H1 (cell line): Measurements from ENCODE around the gene MAB21L3. TPM values are rescaled to one million over a fixed set of nuclear protein-coding genes. Genes with fewer than 3 reads are reported as not detected.

ENCODE experiments used
- CTCF ChIA-PET: fragments of 300-600 bp; sonication (Branson Sonifier 250); formaldehyde crosslinking; loops from one replicate; lab custom pipeline; 2021; ENCODE audit not compliant: partially characterized antibody; lab: Charles Lee
- POLR2A ChIA-PET: fragments of 300-600 bp; sonication (Branson Sonifier 250); formaldehyde crosslinking; loops from one replicate; lab custom pipeline; 2021; ENCODE audit warnings: inconsistent platforms; ENCODE audit not compliant: partially characterized antibody; lab: Charles Lee
- DNase-seq, 2 experiments: peaks; one replicate each; pipeline versions ENCODE4 v3.0.0 to v3.0.0-alpha.2; 2010 to 2022; ENCODE audit warnings: low spot score in 2 of 2, low read depth in 1 of 2, mixed read lengths in 1 of 2
- FAIRE-seq: peaks from 2 replicates; lab custom pipeline; 2011; peaks lifted over from hg19 to GRCh38; lab: Jason Lieb, UNC
- H2AFZ ChIP-seq: 2 replicates; pipeline ENCODE4 v1.8.1; 2012; ENCODE audit warnings: low read length, inconsistent platforms
- H2AK5ac ChIP-seq: 2 replicates; pipeline ENCODE4 v1.6.1; 2013; ENCODE audit warnings: low read depth, low read length
- H2BK120ac ChIP-seq: replicated peaks from 2 replicates; pipeline ENCODE3; 2013; ENCODE audit warnings: low read depth, low read length, inconsistent platforms
- H2BK12ac ChIP-seq: 2 replicates; pipeline ENCODE4 v1.6.1; 2013; ENCODE audit warnings: low read depth, low read length
- H2BK15ac ChIP-seq: 2 replicates; pipeline ENCODE4 v1.6.1; 2013; ENCODE audit warnings: low read length
- H2BK20ac ChIP-seq: 2 replicates; pipeline ENCODE4 v1.6.1; 2013; ENCODE audit warnings: low read length
- H2BK5ac ChIP-seq: 2 replicates; pipeline ENCODE4 v1.6.1; 2013; ENCODE audit warnings: low read depth, low read length
- H3K14ac ChIP-seq: 2 replicates; pipeline ENCODE4 v1.6.1; 2013; ENCODE audit warnings: inconsistent platforms; ENCODE audit not compliant: insufficient read length
- H3K18ac ChIP-seq: 2 replicates; pipeline ENCODE4 v1.6.1; 2013; ENCODE audit warnings: low read length; ENCODE audit errors: extremely low read depth
- H3K23ac ChIP-seq: 2 replicates; pipeline ENCODE4 v1.6.1; 2013; ENCODE audit warnings: inconsistent platforms; ENCODE audit not compliant: insufficient read length
- H3K23me2 ChIP-seq: 2 replicates; pipeline ENCODE4 v1.6.1; 2013; ENCODE audit warnings: low read depth, low read length
- H3K27ac ChIP-seq: 2 replicates; pipeline ENCODE4 v1.6.1; 2011; ENCODE audit warnings: low read depth, low read length, inconsistent platforms
- H3K27me3 ChIP-seq, 4 experiments: replicated peaks in 1 of 4; 1 replicate in 1 of 4; 2 replicates in 3 of 4; pipeline versions ENCODE4 v1.6.1 to v1.8.1; 2011 to 2013; ENCODE audit warnings: low read length in 3 of 4, mild to moderate bottlenecking in 3 of 4, inconsistent platforms in 2 of 4, mixed read lengths in 2 of 4, moderate library complexity in 1 of 4; ENCODE audit not compliant: control insufficient read depth in 3 of 4, insufficient read depth in 3 of 4; ENCODE audit errors: extremely low read depth in 1 of 4
- H3K36me3 ChIP-seq, 4 experiments: 2 replicates each; pipeline versions ENCODE4 v1.6.1 to v1.8.1; 2011 to 2013; ENCODE audit warnings: mild to moderate bottlenecking in 4 of 4, low read length in 3 of 4, moderate library complexity in 2 of 4, control low read depth in 1 of 4, inconsistent platforms in 1 of 4; ENCODE audit not compliant: insufficient read depth in 4 of 4, control insufficient read depth in 2 of 4
- H3K4ac ChIP-seq: replicated peaks from 2 replicates; pipeline ENCODE3; 2013; ENCODE audit warnings: low read length, low read depth, mixed read lengths, inconsistent platforms; ENCODE audit not compliant: insufficient read length
- H3K4me1 ChIP-seq, 4 experiments: replicated peaks in 1 of 4; 1 replicate in 1 of 4; 2 replicates in 3 of 4; pipeline versions ENCODE4 v1.6.1 to v1.8.1; 2011 to 2013; ENCODE audit warnings: low read length in 3 of 4, inconsistent platforms in 2 of 4, mixed read lengths in 1 of 4; ENCODE audit not compliant: insufficient read depth in 4 of 4, control insufficient read depth in 3 of 4
- H3K4me2 ChIP-seq, 2 experiments: 2 replicates each; pipeline versions ENCODE4 v1.6.1 to v1.8.1; 2011 to 2013; ENCODE audit warnings: low read depth in 2 of 2, low read length in 2 of 2, control low read depth in 1 of 2, inconsistent platforms in 1 of 2, mild to moderate bottlenecking in 1 of 2; ENCODE audit not compliant: insufficient read depth in 1 of 2
- H3K4me3 ChIP-seq, 4 experiments: fragments of 200-600, 300-600 bp in 1 of 4; sonication (generic), shearing (Covaris generic), sonication (Bioruptor Twin) in 1 of 4; 2 replicates each; pipeline versions ENCODE4 v1.5.1 to v1.8.1; 2011 to 2016; ENCODE audit warnings: low read length in 4 of 4, low read depth in 3 of 4, control low read depth in 2 of 4, inconsistent platforms in 2 of 4, mild to moderate bottlenecking in 2 of 4, mixed read lengths in 1 of 4, moderate library complexity in 1 of 4; ENCODE audit not compliant: insufficient read depth in 2 of 4; ENCODE audit errors: extremely low read depth in 1 of 4
- H3K56ac ChIP-seq: replicated peaks from 2 replicates; pipeline ENCODE3; 2013; ENCODE audit warnings: low read depth, mild to moderate bottlenecking, mixed read lengths, low read length, inconsistent platforms; ENCODE audit not compliant: insufficient read length
- H3K79me1 ChIP-seq: 2 replicates; pipeline ENCODE4 v1.6.1; 2013; ENCODE audit warnings: low read depth, low read length, control low read depth
- H3K79me2 ChIP-seq, 2 experiments: 2 replicates each; pipeline versions ENCODE4 v1.6.1 to v1.8.1; 2012 to 2013; ENCODE audit warnings: low read length in 2 of 2, mild to moderate bottlenecking in 2 of 2, inconsistent platforms in 1 of 2; ENCODE audit not compliant: insufficient read depth in 2 of 2, control insufficient read depth in 1 of 2
- H3K9ac ChIP-seq, 4 experiments: replicated peaks in 1 of 4; 1 replicate in 1 of 4; 2 replicates in 3 of 4; pipeline versions ENCODE4 v1.6.1 to v1.8.1; 2011 to 2013; ENCODE audit warnings: low read depth in 3 of 4, low read length in 3 of 4, control low read depth in 2 of 4, mild to moderate bottlenecking in 2 of 4, moderate library complexity in 2 of 4, inconsistent platforms in 1 of 4; ENCODE audit errors: extremely low read depth in 1 of 4
- H3K9me3 ChIP-seq, 2 experiments: 2 replicates each; pipeline versions ENCODE4 v1.6.1 to v1.8.1; 2012 to 2013; ENCODE audit warnings: mild to moderate bottlenecking in 2 of 2, moderate library complexity in 2 of 2, control low read depth in 1 of 2, inconsistent platforms in 1 of 2, low read depth in 1 of 2, low read length in 1 of 2, mixed read lengths in 1 of 2; ENCODE audit not compliant: insufficient read depth in 2 of 2
- H4K20me1 ChIP-seq, 2 experiments: replicated peaks in 1 of 2; 2 replicates each; pipeline versions ENCODE3 to v1.8.1; 2011 to 2013; ENCODE audit warnings: inconsistent platforms in 2 of 2, low read length in 2 of 2, mild to moderate bottlenecking in 1 of 2; ENCODE audit not compliant: insufficient read depth in 2 of 2, control insufficient read depth in 1 of 2
- H4K5ac ChIP-seq: 2 replicates; pipeline ENCODE4 v1.6.1; 2013; ENCODE audit warnings: low read length, low read depth, mixed read lengths, inconsistent platforms; ENCODE audit not compliant: insufficient read length
- H4K8ac ChIP-seq: 2 replicates; pipeline ENCODE4 v1.8.0; 2013; ENCODE audit warnings: mild to moderate bottlenecking, moderate library complexity, low read length, inconsistent platforms; ENCODE audit not compliant: insufficient read depth; ENCODE audit errors: extremely low read depth
- H4K91ac ChIP-seq: replicated peaks from 2 replicates; pipeline ENCODE3; 2013; ENCODE audit warnings: low read length, mixed read lengths, inconsistent platforms; ENCODE audit not compliant: insufficient read length
- GABPA ChIP-seq: IDR thresholded peaks from 2 replicates; pipeline ENCODE4 v1.6.1; 2011; ENCODE audit warnings: mild to moderate bottlenecking, low read length, moderate library complexity, borderline replicate concordance; ENCODE audit not compliant: insufficient read depth
- MAFK ChIP-seq: IDR thresholded peaks from 2 replicates; pipeline ENCODE4 v1.6.1; 2012; ENCODE audit warnings: low read depth, mild to moderate bottlenecking, improper control_type of control experiment, low read length
- SIX5 ChIP-seq: IDR thresholded peaks from 2 replicates; pipeline ENCODE4 v1.6.1; 2011; ENCODE audit warnings: mild to moderate bottlenecking, low read depth, low read length
- TBP ChIP-seq: IDR thresholded peaks from 2 replicates; pipeline ENCODE4 v1.6.1; 2011; ENCODE audit warnings: low read depth, low read length, improper control_type of control experiment
- WGBS, 2 experiments: shearing (Covaris generic) in 1 of 2; methylation state at CpG; one replicate each; pipeline versions ENCODE4 v1.1.6 to v1.1.7; 2013 to 2015; ENCODE audit warnings: low lambda C conversion rate in 2 of 2, mixed read lengths in 2 of 2, inconsistent platforms in 1 of 2, low coverage in 1 of 2, missing lambda C conversion rate in 1 of 2; ENCODE audit not compliant: insufficient replicate concordance in 2 of 2, insufficient coverage in 1 of 2, insufficient read length in 1 of 2; ENCODE audit errors: extremely low coverage in 1 of 2, missing lambda C conversion rate in 1 of 2; 5-methylcytosine and 5-hydroxymethylcytosine counted together
- polyA plus RNA-seq, 7 experiments: library from polyadenylated mRNA; depleted of rRNA in 3 of 7; stranded (reverse) in 5 of 7; unstranded in 2 of 7; fragments of >200 nt in 5 of 7; fragments of 200-250 nt in 2 of 7; gene quantifications; 1 replicate in 5 of 7; 2 replicates in 1 of 7; 4 replicates in 1 of 7; pipeline versions ENCODE4 v1.2.1 to v1.2.3, GENCODE V29; 2011 to 2013; ENCODE audit warnings: missing spikeins in 2 of 7, mixed read lengths in 2 of 7
- total RNA-seq: library from RNA; stranded (reverse); fragmentation: NEBNext Ultra II Directional; extraction: Animal tissue kit (Norgen Biotek cat#: 25700); gene quantifications from 2 replicates; pipeline ENCODE4 v1.2.1, GENCODE V29; 2021
- TF ChIP-seq, protein P1 (sequence below), 3 experiments: IDR thresholded peaks; 1 replicate in 2 of 3; 2 replicates in 1 of 3; pipeline versions ENCODE4 v1.5.1 to v1.6.1; 2011; ENCODE audit warnings: low read length in 3 of 3, mild to moderate bottlenecking in 3 of 3, inconsistent platforms in 2 of 3, low read depth in 1 of 3, moderate library complexity in 1 of 3; ENCODE audit not compliant: insufficient read depth in 1 of 3; ENCODE audit errors: control extremely low read depth in 1 of 3

Gene MAB21L3
- total and polyA plus RNA-seq, 2 of the 8 experiments (the other 6 are each of a cell fraction or from before 2014, with no cell fraction given) = not detected

DNA sequence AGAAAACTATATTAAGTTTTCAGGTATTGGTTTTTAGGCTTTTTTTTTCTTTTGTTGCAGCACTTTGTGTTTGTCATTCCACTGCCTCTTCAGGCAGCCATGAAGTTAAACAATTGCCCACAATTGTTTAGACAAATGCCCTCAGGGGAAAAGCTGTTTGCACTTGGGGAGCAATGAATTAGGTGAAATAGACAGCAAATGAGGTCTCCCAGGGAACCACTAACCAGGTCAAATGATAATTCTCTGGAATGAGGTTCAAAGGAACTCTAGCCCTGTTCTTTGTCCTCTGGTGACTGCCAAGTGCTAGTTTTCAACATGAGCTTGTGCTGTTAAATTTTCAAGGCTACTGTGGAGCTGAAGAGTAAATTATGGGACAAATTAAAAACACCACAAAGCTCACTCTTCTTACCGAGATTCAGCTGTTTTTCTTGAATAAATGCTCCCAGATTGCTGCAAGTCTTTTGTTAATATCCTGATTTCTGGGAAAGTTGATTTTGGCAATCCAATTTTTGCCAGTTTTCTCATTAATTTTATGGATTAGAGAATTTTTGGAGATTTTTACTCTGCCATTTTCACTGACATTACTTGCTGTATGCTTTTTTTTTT, 15.1 kb upstream of the MAB21L3 start:
- DNase-seq (no peak), FAIRE-seq (no peak)
- H3K79me1 ChIP-seq = no peaks in the 10 kb centered on the region
- H4K8ac ChIP-seq = no peak overlapping the region
- H4K20me1 ChIP-seq = no peaks in the 10 kb centered on the region
- no peaks in the 10 kb centered on the region for H3K27me3 ChIP-seq
- no peaks in the 10 kb centered on the region for H3K36me3 ChIP-seq
- CTCF ChIA-PET = interaction anchor here (0.9 to 1.2 kb wide), 3 partner anchors 8 to 15 kb away, joined by 3 to 5 read pairs (median 3); partner anchors contain the start of gene MAB21L3
- H4K91ac ChIP-seq = no peak overlapping the region
- no peak overlapping the region for H3K4me2 ChIP-seq
- no peaks in the 10 kb centered on the region for H3K23me2 ChIP-seq
- H2BK12ac ChIP-seq = no peak overlapping the region
- no peak overlapping the region for H3K56ac ChIP-seq
- H3K23ac ChIP-seq = no peak overlapping the region
- no peak overlapping the region for H3K27ac ChIP-seq
- H3K4ac ChIP-seq = no peak overlapping the region
- H2BK5ac ChIP-seq = no peak overlapping the region
- no peak overlapping the region for H4K5ac ChIP-seq
- H3K9ac ChIP-seq = no peak overlapping the region
- H2BK20ac ChIP-seq = no peak overlapping the region
- no peaks in the 10 kb centered on the region for H3K79me2 ChIP-seq
- no peaks in the 10 kb centered on the region for H3K4me1 ChIP-seq
- H2BK15ac ChIP-seq = no peak overlapping the region
- no peak overlapping the region for H2AFZ ChIP-seq
- H3K18ac ChIP-seq = no peak overlapping the region
- 0 out of 4 replicates have a peak, but pooled peaks cover 0 to 4% of the 10 kb centered on the region in 2 experiments for H3K9me3 ChIP-seq
- WGBS, 2 experiments = 93% methylated on average over 1 of the region's 1 CpG; no CpG with 5 or more reads in 1 of the 2 experiments
- no peak overlapping the region for H3K14ac ChIP-seq
- no peak for TF ChIP-seq TBP
- TF ChIP-seq, protein P1, sequence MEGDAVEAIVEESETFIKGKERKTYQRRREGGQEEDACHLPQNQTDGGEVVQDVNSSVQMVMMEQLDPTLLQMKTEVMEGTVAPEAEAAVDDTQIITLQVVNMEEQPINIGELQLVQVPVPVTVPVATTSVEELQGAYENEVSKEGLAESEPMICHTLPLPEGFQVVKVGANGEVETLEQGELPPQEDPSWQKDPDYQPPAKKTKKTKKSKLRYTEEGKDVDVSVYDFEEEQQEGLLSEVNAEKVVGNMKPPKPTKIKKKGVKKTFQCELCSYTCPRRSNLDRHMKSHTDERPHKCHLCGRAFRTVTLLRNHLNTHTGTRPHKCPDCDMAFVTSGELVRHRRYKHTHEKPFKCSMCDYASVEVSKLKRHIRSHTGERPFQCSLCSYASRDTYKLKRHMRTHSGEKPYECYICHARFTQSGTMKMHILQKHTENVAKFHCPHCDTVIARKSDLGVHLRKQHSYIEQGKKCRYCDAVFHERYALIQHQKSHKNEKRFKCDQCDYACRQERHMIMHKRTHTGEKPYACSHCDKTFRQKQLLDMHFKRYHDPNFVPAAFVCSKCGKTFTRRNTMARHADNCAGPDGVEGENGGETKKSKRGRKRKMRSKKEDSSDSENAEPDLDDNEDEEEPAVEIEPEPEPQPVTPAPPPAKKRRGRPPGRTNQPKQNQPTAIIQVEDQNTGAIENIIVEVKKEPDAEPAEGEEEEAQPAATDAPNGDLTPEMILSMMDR (IDR thresholded peaks at IDR 0.05; ENCODE audit: control extremely low read depth in 1 of 3, insufficient read depth in 1 of 3, low read depth in 1 of 3, low read length in 3 of 3) = no peak
- TF ChIP-seq SIX5 = no peak
- TF ChIP-seq MAFK = no peak
- TF ChIP-seq GABPA = no peak
- TF ChIP-seq, all 59 proteins: peak for 0
- H2BK120ac ChIP-seq = no peak overlapping the region
- no peak overlapping the region for H2AK5ac ChIP-seq
- POLR2A ChIA-PET = no interaction called here
- no peak overlapping the region for H3K4me3 ChIP-seq
